ENCODE measurements around the gene NAALADL2. TPM values are rescaled to one million over a fixed set of nuclear protein-coding genes. Genes with fewer than 3 reads are reported as not detected.

NAALADL2 gene
- total and polyA plus RNA-seq, 2 experiments from 2014 or later = 3.4 to 15.3 TPM

DNA sequence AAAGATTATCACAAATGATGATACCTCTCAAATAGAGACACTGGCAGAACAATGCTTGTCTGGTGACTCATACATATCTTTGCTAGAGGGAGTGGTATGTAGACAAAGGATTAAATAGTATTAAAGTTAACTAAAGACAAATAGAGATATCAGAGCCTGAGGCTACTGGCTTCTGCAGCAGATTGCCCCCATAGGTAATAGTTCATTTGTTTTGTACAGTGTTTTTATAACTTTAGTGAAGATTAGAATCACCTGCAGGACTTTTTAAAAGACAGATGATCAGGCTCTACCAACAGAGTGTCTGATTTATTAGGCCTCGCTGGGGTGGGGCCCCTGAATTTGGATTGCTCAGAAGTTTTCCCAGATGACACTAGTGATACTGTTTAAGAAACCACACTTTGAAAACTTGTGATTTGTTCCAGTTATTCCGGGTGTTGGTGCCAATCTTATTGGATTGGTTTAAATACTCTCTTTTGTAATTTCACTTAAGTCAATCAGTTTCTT lies 96.4 kb downstream of the NAALADL2 start:
- Histone ChIP-seq H3K4me3 (no peak overlapping the region), H3K4me1 (ENCODE audit: insufficient read depth) (no peaks in the 10 kb centered on the region), H3K27ac (no peak overlapping the region), H4K20me1 (ENCODE audit: insufficient read depth, poor library complexity, severe bottlenecking) (no peaks in the 10 kb centered on the region), H3K4me2 (no peak overlapping the region), H3K27me3 (no peaks in the 10 kb centered on the region), H3K9me3 (ENCODE audit: low read depth) (no peaks in the 10 kb centered on the region), H3K79me2 (no peaks in the 10 kb centered on the region), H3K36me3 (replicated peaks; ENCODE audit: insufficient read depth, low read depth) (no peaks in the 10 kb centered on the region), H2AFZ (no peak overlapping the region), H3K9me2 (replicated peaks; ENCODE audit: insufficient read depth) (no peaks in the 10 kb centered on the region)
- 40% methylated on average over 2 of the region's 2 CpGs for whole genome bisulfite sequencing (ENCODE audit: low lambda C conversion rate, missing lambda C conversion rate)
- DNase-seq (ENCODE audit: low spot score) = peak; percentile 28
- TF ChIP-seq CTCF (IDR thresholded peaks at IDR 0.05; ENCODE audit: poor library complexity) (no peak), EZH2phosphoT487 (IDR thresholded peaks at IDR 0.05; ENCODE audit: low read depth, severe bottlenecking, unreplicated experiment) (peak; percentile 99)

- H3K9me3 ChIP-seq (ENCODE audit: low read depth) = no peaks in the 10 kb centered on the region
- no peaks in the 10 kb centered on the region for H3K36me3 ChIP-seq (replicated peaks; ENCODE audit: insufficient read depth, low read depth)
- no peaks in the 10 kb centered on the region for H3K79me2 ChIP-seq
- no peak overlapping the region for H3K27ac ChIP-seq
- DNase-seq (ENCODE audit: low spot score) = no peak
- no peaks in the 10 kb centered on the region for H3K4me1 ChIP-seq (ENCODE audit: insufficient read depth)
- no peaks in the 10 kb centered on the region for H4K20me1 ChIP-seq (ENCODE audit: insufficient read depth, poor library complexity, severe bottlenecking)
- no peak overlapping the region for H2AFZ ChIP-seq
- WGBS (ENCODE audit: low lambda C conversion rate, missing lambda C conversion rate) = 86% methylated on average over 2 of the region's 2 CpGs
- TF ChIP-seq EZH2 (IDR thresholded peaks at IDR 0.05; ENCODE audit: borderline replicate concordance) (no peak), EZH2phosphoT487 (IDR thresholded peaks at IDR 0.05; ENCODE audit: low read depth, severe bottlenecking, unreplicated experiment) (no peak), CTCF (IDR thresholded peaks at IDR 0.05; ENCODE audit: poor library complexity) (no peak)
- no peaks in the 10 kb centered on the region for H3K27me3 ChIP-seq
- no peak overlapping the region for H3K4me2 ChIP-seq
- H3K4me3 ChIP-seq = no peak overlapping the region
- H3K9me2 ChIP-seq (replicated peaks; ENCODE audit: insufficient read depth) = no peaks in the 10 kb centered on the region
These were observed 97.9 kb downstream of the NAALADL2 start for GRCh38 chr3:174957081-174957480.

GRCh38 chr3:174957551-174958001 lies 98.4 kb downstream of the NAALADL2 start:
- no peaks in the 10 kb centered on the region for H3K79me2 ChIP-seq
- H3K27ac ChIP-seq = no peak overlapping the region
- no peaks in the 10 kb centered on the region for H3K9me3 ChIP-seq (ENCODE audit: low read depth)
- H4K20me1 ChIP-seq (ENCODE audit: insufficient read depth, poor library complexity, severe bottlenecking) = no peaks in the 10 kb centered on the region
- H3K27me3 ChIP-seq = no peaks in the 10 kb centered on the region
- TF ChIP-seq CTCF (IDR thresholded peaks at IDR 0.05; ENCODE audit: poor library complexity) (no peak), EZH2 (IDR thresholded peaks at IDR 0.05; ENCODE audit: borderline replicate concordance) (no peak), EZH2phosphoT487 (IDR thresholded peaks at IDR 0.05; ENCODE audit: low read depth, severe bottlenecking, unreplicated experiment) (no peak)
- no peak for DNase-seq (ENCODE audit: low spot score)
- H3K4me2 ChIP-seq = no peak overlapping the region
- no peaks in the 10 kb centered on the region for H3K4me1 ChIP-seq (ENCODE audit: insufficient read depth)
- H3K4me3 ChIP-seq = no peak overlapping the region
- H3K9me2 ChIP-seq (replicated peaks; ENCODE audit: insufficient read depth) = no peaks in the 10 kb centered on the region
- H2AFZ ChIP-seq = no peak overlapping the region
- H3K36me3 ChIP-seq (replicated peaks; ENCODE audit: insufficient read depth, low read depth) = no peaks in the 10 kb centered on the region

All from hepatocyte (in vitro differentiated cells).